Osteocyte (in vitro differentiated cells): ENCODE data around the gene NR2F2. TPM values are rescaled to one million over a fixed set of nuclear protein-coding genes. Genes with fewer than 3 reads are reported as not detected.

ENCODE experiments used
- DNase-seq: peaks from one replicate; pipeline ENCODE4 v3.0.0; 2021; ENCODE audit warnings: mixed read lengths; ENCODE audit not compliant: unreplicated experiment; ENCODE audit errors: extremely low spot score
- H3K27ac Mint-ChIP-seq: one replicate; pipeline ENCODE4 v1.8.0; 2021; ENCODE audit warnings: mild to moderate bottlenecking, mixed read lengths; ENCODE audit not compliant: unreplicated experiment
- H3K27me3 Mint-ChIP-seq: one replicate; pipeline ENCODE4 v1.8.0; 2021; ENCODE audit warnings: mixed read lengths; ENCODE audit not compliant: unreplicated experiment
- H3K36me3 Mint-ChIP-seq: one replicate; pipeline ENCODE4 v1.8.0; 2021; ENCODE audit warnings: mixed read lengths; ENCODE audit not compliant: unreplicated experiment
- H3K4me1 Mint-ChIP-seq: one replicate; pipeline ENCODE4 v1.8.0; 2021; ENCODE audit warnings: mixed read lengths; ENCODE audit not compliant: unreplicated experiment
- H3K4me3 Mint-ChIP-seq: one replicate; pipeline ENCODE4 v1.8.0; 2021; ENCODE audit warnings: mild to moderate bottlenecking, moderate library complexity, mixed read lengths; ENCODE audit not compliant: unreplicated experiment
- H3K9me3 Mint-ChIP-seq: one replicate; pipeline ENCODE4 v1.8.0; 2021; ENCODE audit warnings: mixed read lengths; ENCODE audit not compliant: unreplicated experiment
- total RNA-seq: library from RNA; stranded (reverse); gene quantifications from 2 replicates; pipeline ENCODE4 v1.2.1, GENCODE V29; 2021
- TF ChIP-seq, protein P1 (sequence below): fragments of 200-600 bp; sonication (generic); IDR thresholded peaks from 2 replicates; pipeline ENCODE4 v1.5.0; 2021; ENCODE audit warnings: antibody characterized with exemption, mild to moderate bottlenecking, moderate library complexity

NR2F2 gene
- total RNA-seq, 1 donor from 2014 or later = 286 TPM

DNA sequence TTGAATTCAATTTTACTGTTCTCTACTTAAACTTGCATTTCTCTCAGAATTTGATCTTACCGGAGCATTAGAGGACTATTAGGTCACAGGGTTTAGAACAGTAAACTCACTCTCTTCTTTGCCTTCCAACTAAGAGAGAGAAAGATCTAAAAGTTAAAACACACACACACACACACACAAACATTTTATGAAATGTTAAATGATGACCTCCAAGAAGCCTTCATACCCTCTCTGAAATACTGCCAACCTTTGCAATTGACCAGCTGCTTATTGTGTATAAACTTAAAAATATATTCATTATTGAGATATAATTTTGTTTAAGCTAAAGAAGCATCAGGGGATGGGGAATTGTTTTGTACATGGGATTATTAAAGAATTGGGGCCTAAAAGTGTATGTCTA is 15.5 kb upstream of the NR2F2 start:
- DNase-seq = no peak
- TF ChIP-seq, protein P1, sequence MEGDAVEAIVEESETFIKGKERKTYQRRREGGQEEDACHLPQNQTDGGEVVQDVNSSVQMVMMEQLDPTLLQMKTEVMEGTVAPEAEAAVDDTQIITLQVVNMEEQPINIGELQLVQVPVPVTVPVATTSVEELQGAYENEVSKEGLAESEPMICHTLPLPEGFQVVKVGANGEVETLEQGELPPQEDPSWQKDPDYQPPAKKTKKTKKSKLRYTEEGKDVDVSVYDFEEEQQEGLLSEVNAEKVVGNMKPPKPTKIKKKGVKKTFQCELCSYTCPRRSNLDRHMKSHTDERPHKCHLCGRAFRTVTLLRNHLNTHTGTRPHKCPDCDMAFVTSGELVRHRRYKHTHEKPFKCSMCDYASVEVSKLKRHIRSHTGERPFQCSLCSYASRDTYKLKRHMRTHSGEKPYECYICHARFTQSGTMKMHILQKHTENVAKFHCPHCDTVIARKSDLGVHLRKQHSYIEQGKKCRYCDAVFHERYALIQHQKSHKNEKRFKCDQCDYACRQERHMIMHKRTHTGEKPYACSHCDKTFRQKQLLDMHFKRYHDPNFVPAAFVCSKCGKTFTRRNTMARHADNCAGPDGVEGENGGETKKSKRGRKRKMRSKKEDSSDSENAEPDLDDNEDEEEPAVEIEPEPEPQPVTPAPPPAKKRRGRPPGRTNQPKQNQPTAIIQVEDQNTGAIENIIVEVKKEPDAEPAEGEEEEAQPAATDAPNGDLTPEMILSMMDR = no peak
- Mint-ChIP-seq H3K9me3 (no peaks in the 10 kb centered on the region), H3K4me1 (peaks cover 27% of the 10 kb centered on the region), H3K36me3 (peaks cover 32% of the 10 kb centered on the region), H3K27me3 (no peaks in the 10 kb centered on the region), H3K4me3 (no peak overlapping the region), H3K27ac (no peak overlapping the region)

DNA sequence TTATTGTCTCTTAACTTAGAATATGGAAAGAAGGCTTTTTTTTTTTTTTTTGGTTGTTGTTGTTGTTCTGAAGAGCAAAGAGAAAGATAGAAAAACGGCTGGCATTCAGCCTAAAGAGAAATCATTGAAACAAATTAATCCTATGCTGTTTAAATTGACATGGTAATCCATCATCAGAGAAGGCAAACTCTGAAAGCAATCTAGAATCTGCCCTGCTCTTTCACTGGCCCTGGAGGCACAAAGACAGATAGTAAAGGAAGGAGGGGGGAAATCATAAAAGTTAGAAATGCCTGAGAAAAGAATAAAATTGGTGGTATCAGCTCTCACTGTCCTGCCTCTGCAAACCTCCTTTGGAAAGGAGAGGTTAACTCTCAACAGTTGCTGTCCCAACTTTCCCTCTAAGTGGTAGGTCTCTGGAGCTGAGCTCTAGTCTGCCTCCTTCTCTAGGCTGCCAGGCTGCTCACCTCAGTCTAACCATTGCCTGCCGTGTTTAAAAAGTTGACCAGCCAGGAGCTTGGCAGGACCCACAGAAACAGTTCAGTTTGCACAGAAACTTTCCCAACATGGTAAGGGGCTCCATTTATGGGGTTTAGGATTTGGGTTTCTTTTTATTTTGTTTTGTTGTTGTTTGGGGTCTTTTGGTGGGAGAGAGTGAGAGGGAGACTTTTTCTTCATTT is 13.4 kb upstream of the NR2F2 start:
- no peak overlapping the region for H3K4me3 Mint-ChIP-seq
- H3K4me1 Mint-ChIP-seq = peaks cover 38% of the 10 kb centered on the region
- H3K36me3 Mint-ChIP-seq = peaks cover 32% of the 10 kb centered on the region
- no peak for DNase-seq
- TF ChIP-seq, protein P1 = no peak
- peak overlapping the region; percentile 1 for H3K27ac Mint-ChIP-seq
- H3K27me3 Mint-ChIP-seq = no peaks in the 10 kb centered on the region
- no peaks in the 10 kb centered on the region for H3K9me3 Mint-ChIP-seq

DNA sequence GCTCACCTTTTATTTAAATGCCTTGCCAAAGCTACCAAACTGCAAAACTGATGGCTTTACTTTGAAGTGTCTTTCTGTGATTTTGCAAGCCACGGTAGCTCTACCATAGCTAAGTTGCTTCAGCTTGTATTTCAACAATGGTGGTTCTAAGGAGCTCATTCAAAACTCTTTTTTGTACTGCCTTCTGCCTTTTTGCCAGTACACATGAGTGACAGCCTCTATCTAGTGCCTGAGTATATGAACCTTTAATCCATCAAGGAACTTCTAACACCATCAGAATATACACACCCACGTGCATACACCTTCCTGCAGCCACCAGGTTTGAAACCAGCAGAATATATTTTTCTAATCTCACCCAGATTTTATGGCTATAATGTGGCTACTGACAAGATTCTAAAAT is 10.4 kb upstream of the NR2F2 start:
- Mint-ChIP-seq H3K4me1 (peaks cover 61% of the 10 kb centered on the region), H3K9me3 (no peaks in the 10 kb centered on the region), H3K4me3 (no peak overlapping the region), H3K27me3 (no peaks in the 10 kb centered on the region), H3K27ac (no peak overlapping the region), H3K36me3 (peaks cover 17% of the 10 kb centered on the region)
- TF ChIP-seq, protein P1 = no peak
- DNase-seq = no peak

DNA sequence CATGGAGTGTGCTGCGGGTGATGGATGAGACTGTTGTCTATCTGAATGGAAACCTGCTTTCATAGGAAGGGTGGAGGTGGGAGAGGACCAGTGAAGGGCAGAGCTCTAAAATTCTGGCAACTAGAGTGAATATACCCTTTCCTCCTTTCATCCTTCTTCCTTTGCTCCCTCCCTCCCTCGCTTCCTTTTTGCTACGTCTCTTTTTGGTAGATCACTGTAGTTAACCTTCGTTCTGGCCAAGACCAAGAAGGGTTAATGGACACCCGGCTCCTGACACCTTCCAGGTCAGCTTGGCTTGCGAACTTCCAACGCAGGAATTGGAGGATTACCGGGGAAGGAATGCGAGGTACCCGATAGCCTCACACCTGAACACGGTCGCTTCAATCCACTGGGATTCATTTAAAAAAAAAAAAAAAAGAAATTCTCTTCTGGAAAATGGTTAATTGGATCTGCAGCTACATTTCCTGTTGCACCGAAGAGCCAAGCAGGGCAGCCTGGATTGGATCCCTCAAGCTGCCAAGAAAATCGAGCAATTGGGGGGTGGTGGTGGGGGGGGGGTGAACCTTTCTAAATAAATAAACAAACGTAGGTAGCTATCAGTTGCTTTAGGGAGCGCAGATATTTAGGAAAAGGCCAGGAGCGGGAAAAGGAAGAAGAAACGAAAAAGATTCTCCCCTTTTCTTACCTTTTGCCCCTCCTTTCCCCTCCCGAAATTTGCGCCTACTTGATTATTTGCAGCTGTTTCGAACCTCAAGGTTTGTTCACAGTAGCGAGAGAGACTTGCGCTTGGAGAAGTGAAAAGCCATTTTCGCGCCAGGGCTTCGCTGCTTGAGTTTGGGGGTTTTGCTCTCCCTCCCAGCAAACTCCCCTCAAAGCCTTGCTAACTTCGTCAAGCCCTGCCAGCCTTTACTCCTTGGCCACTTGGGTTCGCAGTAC is 9.5 kb upstream of the NR2F2 start:
- TF ChIP-seq, protein P1 = no peak
- DNase-seq = no peak
- H3K9me3 Mint-ChIP-seq = no peaks in the 10 kb centered on the region
- H3K27ac Mint-ChIP-seq = peak overlapping the region; percentile 67
- peaks cover 62% of the 10 kb centered on the region for H3K4me1 Mint-ChIP-seq
- peaks cover 12% of the 10 kb centered on the region for H3K36me3 Mint-ChIP-seq
- peak overlapping the region; percentile 67 for H3K4me3 Mint-ChIP-seq
- H3K27me3 Mint-ChIP-seq = no peaks in the 10 kb centered on the region
